ENCODE measurements around the gene TUBGCP2. TPM values are rescaled to one million over a fixed set of nuclear protein-coding genes. Genes with fewer than 3 reads are reported as not detected.
A peak's percentile ranks its signal among the peaks of the same experiment; 100 is the strongest.

TUBGCP2 gene
- total and polyA plus RNA-seq, 2 of the 13 experiments (the other 11 are each of a cell fraction or from before 2014, with no cell fraction given), result 21.3 to 34.5 TPM

GRCh38 chr10:133268532-133268931 is 40.1 kb downstream of the TUBGCP2 start:
- H4K20me1 ChIP-seq (ENCODE audit: insufficient read depth, low read length), result no peaks in the 10 kb centered on the region
- intact Hi-C loops (cut with micrococcal nuclease; ENCODE audit: unreplicated experiment), result no loop called here
- H3K27me3 ChIP-seq (ENCODE audit: control insufficient read depth in 1 of 2, insufficient read depth in 2 of 2, low read length in 2 of 2), result peaks cover 1 to 10% of the 10 kb centered on the region in 2 experiments; a peak in 4 of 5 replicates
- BruUV-seq (replicated peaks), result no TSS peak
- WGBS (ENCODE audit: low lambda C conversion rate), result 70% methylated on average over 2 of the region's 22 CpGs
- in situ Hi-C loops (cut with HindIII; ENCODE audit: extremely low pct_ligation_motif_present, low pct_unique_long_range_greater_than_20kb), result no loop called here
- H3K4me2 ChIP-seq (ENCODE audit: low read depth, low read length), result no peak overlapping the region
- CTCF ChIA-PET (ENCODE audit: low intra/inter-chr PET ratio, low total read pairs), result no interaction called here
- DNase-seq (ENCODE audit: low spot score), result no peak
- ATAC-seq, result no peak
- H3K27ac ChIP-seq (ENCODE audit: extremely low read length, insufficient read depth, low read length), result no peak overlapping the region
- no peak for FAIRE-seq
- H3K79me2 ChIP-seq (ENCODE audit: insufficient read depth, low read length), result no peaks in the 10 kb centered on the region
- no peak overlapping the region for H3K9ac ChIP-seq (ENCODE audit: insufficient read depth, low read depth, low read length)
- no peaks in the 10 kb centered on the region for H3K4me1 ChIP-seq (ENCODE audit: insufficient read depth, low read length)
- H3K9me3 ChIP-seq (ENCODE audit: low read length), result no peaks in the 10 kb centered on the region
- POLR2A ChIA-PET, result no interaction called here
- H2AFZ ChIP-seq (ENCODE audit: low read length), result no peak overlapping the region
- H3K4me3 ChIP-seq (replicated peaks in 1 of 3; ENCODE audit: insufficient read depth in 1 of 3, low read depth in 2 of 3, low read length in 3 of 3), result no peak overlapping the region
- no peak for TF ChIP-seq SRY (CRISPR knock-in tag; IDR thresholded peaks at IDR 0.05)
- no peak for TF ChIP-seq CBX2 (IDR thresholded peaks at IDR 0.05; ENCODE audit: low read depth, low read length)
- TF ChIP-seq CBX2 (CRISPR knock-in tag; IDR thresholded peaks at IDR 0.05; ENCODE audit: low read depth), result no peak
- no peak for TF ChIP-seq BORCS8-MEF2B (CRISPR knock-in tag; IDR thresholded peaks at IDR 0.05)
- no peak for TF ChIP-seq TRIM24 (CRISPR knock-in tag; IDR thresholded peaks at IDR 0.05)
- TF ChIP-seq ZKSCAN5 (CRISPR knock-in tag; IDR thresholded peaks at IDR 0.05), result no peak
- H3K36me3 ChIP-seq (replicated peaks in 1 of 2; ENCODE audit: control insufficient read depth in 1 of 2, insufficient read depth in 2 of 2, low read length in 2 of 2), result no peaks in the 10 kb centered on the region

GRCh38 chr10:133267829-133268228 is 40.8 kb downstream of the TUBGCP2 start:
- Histone ChIP-seq H3K4me3 (replicated peaks in 1 of 3; ENCODE audit: insufficient read depth in 1 of 3, low read depth in 2 of 3, low read length in 3 of 3) (no peak overlapping the region), H2AFZ (ENCODE audit: low read length) (no peak overlapping the region), H3K27me3 (ENCODE audit: control insufficient read depth in 1 of 2, insufficient read depth in 2 of 2, low read length in 2 of 2) (peaks cover 3 to 15% of the 10 kb centered on the region in 2 experiments; a peak in 4 of 5 replicates), H3K27ac (ENCODE audit: extremely low read length, insufficient read depth, low read length) (no peak overlapping the region), H3K36me3 (replicated peaks in 1 of 2; ENCODE audit: control insufficient read depth in 1 of 2, insufficient read depth in 2 of 2, low read length in 2 of 2) (no peaks in the 10 kb centered on the region), H3K9me3 (ENCODE audit: low read length) (no peaks in the 10 kb centered on the region), H3K9ac (ENCODE audit: insufficient read depth, low read depth, low read length) (no peak overlapping the region), H3K4me2 (ENCODE audit: low read depth, low read length) (no peak overlapping the region), H4K20me1 (ENCODE audit: insufficient read depth, low read length) (no peaks in the 10 kb centered on the region), H3K79me2 (ENCODE audit: insufficient read depth, low read length) (no peaks in the 10 kb centered on the region), H3K4me1 (ENCODE audit: insufficient read depth, low read length) (no peaks in the 10 kb centered on the region)
- ChIA-PET POLR2A (no interaction called here), CTCF (ENCODE audit: low intra/inter-chr PET ratio, low total read pairs) (no interaction called here)
- DNase-seq (ENCODE audit: low spot score), result no peak
- intact Hi-C loops (cut with micrococcal nuclease; ENCODE audit: unreplicated experiment), result no loop called here
- in situ Hi-C loops (cut with HindIII; ENCODE audit: extremely low pct_ligation_motif_present, low pct_unique_long_range_greater_than_20kb), result no loop called here
- WGBS (ENCODE audit: low lambda C conversion rate), result 31% methylated on average over 3 of the region's 22 CpGs
- no TSS peak for BruUV-seq (replicated peaks)
- 0 out of 2 replicates have a peak, but pooled peaks have one; percentile 14 for TF ChIP-seq CTCF (CRISPR knock-in tag; IDR thresholded peaks at IDR 0.05)
- TF ChIP-seq JARID2 (CRISPR knock-in tag; IDR thresholded peaks at IDR 0.05; ENCODE audit: insufficient replicate concordance), result no peak
- ATAC-seq, result no peak
- FAIRE-seq, result no peak
